SK-N-SH (cell line): ENCODE measurements around the gene CPT1B. TPM values are rescaled to one million over a fixed set of nuclear protein-coding genes. Genes with fewer than 3 reads are reported as not detected.

Experiments
- CTCF ChIA-PET: fragments of 300-600, 350-600 bp; formaldehyde crosslinking; extraction: SDS; loops from one replicate; lab custom pipeline; 2021; lab: Yijun Ruan, JAX
- POLR2A ChIA-PET: fragments of 350-600 bp; sonication (Branson Sonifier 250); formaldehyde crosslinking; extraction: SDS; loops from one replicate; lab custom pipeline; 2020; ENCODE audit warnings: antibody characterized with exemption, inconsistent platforms; lab: Yijun Ruan, JAX
- DNase-seq: peaks from one replicate; pipeline ENCODE4 v3.0.0; 2012
- H2AFZ ChIP-seq: fragments of 200-600 bp; sonication (generic); 2 replicates; pipeline ENCODE4 v1.8.1; 2016; ENCODE audit warnings: antibody characterized with exemption, mild to moderate bottlenecking, low read depth
- H3F3A ChIP-seq: fragments of 200-600 bp; sonication (generic); replicated peaks from 2 replicates; pipeline ENCODE3; 2016; ENCODE audit warnings: antibody characterized with exemption, mild to moderate bottlenecking; ENCODE audit not compliant: insufficient read depth
- H3K27ac ChIP-seq, 2 experiments: fragments of 200-500 bp in 1 of 2; fragments of 200-600 bp in 1 of 2; sonication (Bioruptor generic) in 1 of 2; sonication (generic), shearing (Covaris generic) in 1 of 2; 2 replicates each; pipeline versions ENCODE4 v1.5.1 to v1.6.1; 2014 to 2016; ENCODE audit warnings: low read depth in 2 of 2, inconsistent platforms in 1 of 2, low read length in 1 of 2, mild to moderate bottlenecking in 1 of 2, mixed read lengths in 1 of 2
- H3K27me3 ChIP-seq: fragments of 200-600 bp; sonication (generic), shearing (Covaris generic); 2 replicates; pipeline ENCODE4 v1.6.1; 2016; ENCODE audit warnings: mixed run types; ENCODE audit not compliant: insufficient read depth
- H3K36me3 ChIP-seq, 2 experiments: fragments of 200-500 bp in 1 of 2; fragments of 200-600 bp in 1 of 2; sonication (Bioruptor generic) in 1 of 2; sonication (generic) in 1 of 2; replicated peaks in 1 of 2; 2 replicates each; pipeline versions ENCODE3 to v1.5.1; 2014 to 2016; ENCODE audit warnings: low read length in 1 of 2, mild to moderate bottlenecking in 1 of 2; ENCODE audit not compliant: insufficient read depth in 2 of 2, control insufficient read depth in 1 of 2
- H3K4me1 ChIP-seq, 2 experiments: fragments of 200-500 bp in 1 of 2; fragments of 200-600 bp in 1 of 2; sonication (Bioruptor generic) in 1 of 2; sonication (generic), shearing (Covaris generic) in 1 of 2; 2 replicates each; pipeline versions ENCODE4 v1.5.1 to v1.6.1; 2014 to 2016; ENCODE audit warnings: low read depth in 1 of 2, low read length in 1 of 2, mixed run types in 1 of 2; ENCODE audit not compliant: insufficient read depth in 2 of 2, control insufficient read depth in 1 of 2
- H3K4me2 ChIP-seq: fragments of 200-600 bp; sonication (generic), shearing (Covaris generic); 2 replicates; pipeline ENCODE4 v1.6.1; 2017; ENCODE audit warnings: mixed run types
- H3K4me3 ChIP-seq, 2 experiments: fragments of 200-500 bp in 1 of 2; fragments of 200-600 bp in 1 of 2; sonication (Bioruptor generic) in 1 of 2; sonication (generic), shearing (Covaris generic) in 1 of 2; 2 replicates each; pipeline versions ENCODE4 v1.5.1 to v1.8.1; 2014 to 2016; ENCODE audit warnings: low read depth in 2 of 2, inconsistent platforms in 1 of 2, low read length in 1 of 2, mild to moderate bottlenecking in 1 of 2, mixed read lengths in 1 of 2, moderate library complexity in 1 of 2
- H3K79me2 ChIP-seq: fragments of 200-600 bp; sonication (generic); 2 replicates; pipeline ENCODE4 v1.8.1; 2017; ENCODE audit warnings: mild to moderate bottlenecking; ENCODE audit not compliant: insufficient read depth
- H3K9ac ChIP-seq: fragments of 200-600 bp; sonication (generic); 2 replicates; pipeline ENCODE4 v1.6.1; 2017; ENCODE audit warnings: mixed run types
- H3K9me2 ChIP-seq: fragments of 200-600 bp; sonication (generic); 2 replicates; pipeline ENCODE4 v1.6.1; 2017; ENCODE audit warnings: mixed run types
- H3K9me3 ChIP-seq: fragments of 200-600 bp; sonication (generic); 2 replicates; pipeline ENCODE4 v1.6.1; 2017; ENCODE audit warnings: mixed run types, mild to moderate bottlenecking, moderate library complexity
- H4K20me1 ChIP-seq: fragments of 200-600 bp; sonication (generic); 2 replicates; pipeline ENCODE4 v1.6.1; 2017; ENCODE audit warnings: mild to moderate bottlenecking, mixed run types; ENCODE audit not compliant: insufficient read depth
- ELF1 ChIP-seq: IDR thresholded peaks from 2 replicates; pipeline ENCODE4 v1.4.0; 2012
- EP300 ChIP-seq, 2 experiments: IDR thresholded peaks; 2 replicates each; pipeline versions ENCODE4 v1.4.0 to v1.6.1; 2012; ENCODE audit warnings: borderline replicate concordance in 1 of 2, low read depth in 1 of 2, low read length in 1 of 2
- EZH2phosphoT487 ChIP-seq: fragments of 200-600 bp; sonication (generic); IDR thresholded peaks from 2 replicates; pipeline ENCODE4 v1.6.1; 2017; ENCODE audit warnings: low read depth, mixed run types, mild to moderate bottlenecking, antibody characterized with exemption, moderate library complexity, borderline replicate concordance
- FOSL2 ChIP-seq: IDR thresholded peaks from 2 replicates; pipeline ENCODE4 v1.4.0; 2012; ENCODE audit warnings: low read depth, mild to moderate bottlenecking, moderate library complexity, borderline replicate concordance
- MXI1 ChIP-seq: IDR thresholded peaks from 2 replicates; pipeline ENCODE4 v1.6.1; 2012; ENCODE audit warnings: mild to moderate bottlenecking, low read depth, low read length, improper control_type of control experiment
- NRF1 ChIP-seq: IDR thresholded peaks from 2 replicates; pipeline ENCODE4 v1.6.1; 2012; ENCODE audit warnings: low read depth, mild to moderate bottlenecking, low read length
- POLR2AphosphoS5 ChIP-seq: IDR thresholded peaks from 2 replicates; pipeline ENCODE4 v1.6.1; 2012; ENCODE audit warnings: low read depth, low read length
- RFX5 ChIP-seq: IDR thresholded peaks from 2 replicates; pipeline ENCODE4 v1.6.1; 2012; ENCODE audit warnings: mild to moderate bottlenecking, improper control_type of control experiment, low read length
- RXRA ChIP-seq: IDR thresholded peaks from 2 replicates; pipeline ENCODE4 v1.4.0; 2012; ENCODE audit warnings: low read depth, mild to moderate bottlenecking, borderline replicate concordance
- TCF12 ChIP-seq: IDR thresholded peaks from 2 replicates; pipeline ENCODE4 v1.4.0; 2012
- TEAD4 ChIP-seq: IDR thresholded peaks from 2 replicates; pipeline ENCODE4 v1.4.0; 2012; ENCODE audit warnings: mild to moderate bottlenecking, borderline replicate concordance; ENCODE audit not compliant: insufficient read depth
- WGBS: methylation state at CpG from one replicate; pipeline ENCODE4 v1.1.6; 2017; ENCODE audit warnings: low lambda C conversion rate; 5-methylcytosine and 5-hydroxymethylcytosine counted together
- polyA plus RNA-seq, 3 experiments: library from polyadenylated mRNA; depleted of rRNA; stranded (reverse); fragments of >200 nt; gene quantifications; 2 replicates each; pipeline ENCODE4 v1.2.3, GENCODE V29; 2012
- TF ChIP-seq, protein P1 (sequence below): fragments of 200-600 bp; sonication (generic); IDR thresholded peaks from 2 replicates; pipeline ENCODE4 v1.6.1; 2017; ENCODE audit warnings: antibody characterized with exemption, mild to moderate bottlenecking, moderate library complexity
- TF ChIP-seq, protein P2 (sequence below): fragments of 150-350 bp; IDR thresholded peaks from 2 replicates; pipeline ENCODE4 v1.6.1; 2017; ENCODE audit warnings: antibody characterized with exemption, low read length, low read depth, borderline replicate concordance
- TF ChIP-seq, protein P3 (sequence below): IDR thresholded peaks from 2 replicates; pipeline ENCODE4; 2012
- TF ChIP-seq, protein P4 (sequence below): IDR thresholded peaks from 2 replicates; pipeline ENCODE4 v1.4.0; 2012; ENCODE audit warnings: low read depth, borderline replicate concordance
- TF ChIP-seq, protein P5 (sequence below): fragments of 150-350 bp; IDR thresholded peaks from 2 replicates; pipeline ENCODE4 v1.6.1; 2016; ENCODE audit warnings: mild to moderate bottlenecking, low read depth, low read length

Gene CPT1B
- polyA plus RNA-seq, 1 of the 3 experiments (the other 2 are of a cell fraction): 33.2 TPM

DNA sequence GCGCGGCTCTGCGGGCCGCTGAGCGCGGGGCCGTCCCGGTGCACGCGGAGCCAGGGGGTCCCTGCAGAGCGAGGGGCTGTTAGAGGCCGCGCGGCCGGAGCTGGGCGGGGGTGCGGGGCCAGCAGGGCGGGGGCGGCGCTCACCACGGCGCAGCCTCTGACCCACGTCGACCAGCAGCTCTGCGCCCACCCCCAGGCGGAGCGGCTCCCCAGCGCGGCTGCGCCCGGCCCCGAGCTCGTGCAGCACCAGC lies 52.4 kb downstream of the CPT1B start:
- peaks cover 8% of the 10 kb centered on the region; the same call in 1 of the 2 replicates for H4K20me1 ChIP-seq
- H3K27me3 ChIP-seq: no peaks in the 10 kb centered on the region
- no CpG with 5 or more reads among the region's 33 CpGs for WGBS
- DNase-seq: no peak
- H3K4me3 ChIP-seq: peak overlapping the region; percentile 80 to 81
- H3K27ac ChIP-seq: peak overlapping the region; percentile 68 to 93
- peaks cover 19% of the 10 kb centered on the region for H3F3A ChIP-seq
- H3K36me3 ChIP-seq: peaks cover 7 to 30% of the 10 kb centered on the region in 2 experiments
- H3K4me1 ChIP-seq: peaks cover 7 to 24% of the 10 kb centered on the region in 2 experiments; a peak in 2 of 4 replicates
- no peaks in the 10 kb centered on the region for H3K9me2 ChIP-seq
- CTCF ChIA-PET: interaction anchor here (0.5 to 3.4 kb wide), 43 partner anchors 10 to 288 kb away, joined by 3 to 53 read pairs (median 4); partner anchors contain the start of genes CHKB, HDAC10, KLHDC7B and LMF2
- peaks cover 18% of the 10 kb centered on the region for H3K79me2 ChIP-seq
- no peaks in the 10 kb centered on the region for H3K9me3 ChIP-seq
- POLR2A ChIA-PET: interaction anchor here (0.6 to 2.9 kb wide), 16 partner anchors 13 to 282 kb away, joined by 3 to 12 read pairs (median 5); partner anchors contain the start of genes ADM2, CHKB, KLHDC7B and LMF2
- peak overlapping the region; percentile 80 for H3K9ac ChIP-seq
- peak overlapping the region; percentile 76 for H2AFZ ChIP-seq
- peak overlapping the region; percentile 93 for H3K4me2 ChIP-seq
- TF ChIP-seq EP300 (IDR thresholded peaks at IDR 0.05; ENCODE audit: borderline replicate concordance in 1 of 2, low read depth in 1 of 2, low read length in 1 of 2) (no peak), POLR2AphosphoS5 (no peak), MXI1 (no peak), TCF12 (no peak), NRF1 (0 out of 2 replicates have a peak, but pooled peaks have one; percentile 11), RFX5 (no peak)
- TF ChIP-seq, protein P1, sequence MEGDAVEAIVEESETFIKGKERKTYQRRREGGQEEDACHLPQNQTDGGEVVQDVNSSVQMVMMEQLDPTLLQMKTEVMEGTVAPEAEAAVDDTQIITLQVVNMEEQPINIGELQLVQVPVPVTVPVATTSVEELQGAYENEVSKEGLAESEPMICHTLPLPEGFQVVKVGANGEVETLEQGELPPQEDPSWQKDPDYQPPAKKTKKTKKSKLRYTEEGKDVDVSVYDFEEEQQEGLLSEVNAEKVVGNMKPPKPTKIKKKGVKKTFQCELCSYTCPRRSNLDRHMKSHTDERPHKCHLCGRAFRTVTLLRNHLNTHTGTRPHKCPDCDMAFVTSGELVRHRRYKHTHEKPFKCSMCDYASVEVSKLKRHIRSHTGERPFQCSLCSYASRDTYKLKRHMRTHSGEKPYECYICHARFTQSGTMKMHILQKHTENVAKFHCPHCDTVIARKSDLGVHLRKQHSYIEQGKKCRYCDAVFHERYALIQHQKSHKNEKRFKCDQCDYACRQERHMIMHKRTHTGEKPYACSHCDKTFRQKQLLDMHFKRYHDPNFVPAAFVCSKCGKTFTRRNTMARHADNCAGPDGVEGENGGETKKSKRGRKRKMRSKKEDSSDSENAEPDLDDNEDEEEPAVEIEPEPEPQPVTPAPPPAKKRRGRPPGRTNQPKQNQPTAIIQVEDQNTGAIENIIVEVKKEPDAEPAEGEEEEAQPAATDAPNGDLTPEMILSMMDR: no peak
- TF ChIP-seq, protein P2, sequence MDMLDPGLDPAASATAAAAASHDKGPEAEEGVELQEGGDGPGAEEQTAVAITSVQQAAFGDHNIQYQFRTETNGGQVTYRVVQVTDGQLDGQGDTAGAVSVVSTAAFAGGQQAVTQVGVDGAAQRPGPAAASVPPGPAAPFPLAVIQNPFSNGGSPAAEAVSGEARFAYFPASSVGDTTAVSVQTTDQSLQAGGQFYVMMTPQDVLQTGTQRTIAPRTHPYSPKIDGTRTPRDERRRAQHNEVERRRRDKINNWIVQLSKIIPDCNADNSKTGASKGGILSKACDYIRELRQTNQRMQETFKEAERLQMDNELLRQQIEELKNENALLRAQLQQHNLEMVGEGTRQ: no peak

DNA sequence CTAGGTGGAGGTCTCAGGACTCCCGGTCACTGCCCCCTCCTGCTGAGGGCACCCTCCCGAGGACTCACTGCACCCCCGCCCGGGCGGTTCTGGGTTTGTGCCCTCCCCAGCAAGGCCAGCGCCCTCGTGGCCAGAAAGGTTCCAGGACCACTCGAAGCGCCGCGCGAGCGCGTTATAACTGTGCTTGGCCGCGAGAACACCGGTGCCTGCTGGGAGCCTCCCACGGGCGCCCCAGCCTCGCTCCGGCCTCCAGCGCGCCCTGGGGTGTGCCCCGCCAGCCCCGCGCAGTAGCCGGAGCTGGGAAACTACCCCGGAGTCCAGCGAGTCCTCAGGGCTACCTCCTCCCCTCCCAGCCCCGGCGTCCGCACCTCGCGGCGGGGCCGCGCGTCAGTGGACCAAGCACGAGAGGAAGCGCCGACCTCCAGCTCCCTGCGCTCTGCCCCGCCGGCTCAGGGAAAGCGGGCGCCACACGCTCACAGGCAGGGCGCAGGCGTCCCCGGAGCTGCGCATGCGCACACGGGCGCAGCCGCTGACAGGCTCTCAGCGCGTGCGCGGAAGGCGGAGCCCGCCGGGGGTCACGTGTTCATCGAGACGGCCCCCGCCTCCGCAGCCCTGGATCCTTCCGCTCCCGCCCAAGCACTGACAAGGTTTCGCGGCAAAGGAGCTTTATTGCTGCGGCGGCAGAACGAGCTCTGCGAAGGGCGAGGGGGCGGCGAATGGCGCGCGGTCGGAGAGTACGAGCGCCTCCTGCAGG lies 52.9 kb downstream of the CPT1B start, which contains the start of gene SCO2:
Gene SCO2 (minus strand): TSS at position 495 of the 754 bp plus-strand sequence. CDS start 1,187 bp downstream, outside the sequence.
- POLR2A ChIA-PET: interaction anchor here (0.6 to 2.9 kb wide), 18 partner anchors 9 to 281 kb away, joined by 3 to 12 read pairs (median 5); partner anchors contain the start of genes ADM2, CHKB, KLHDC7B and LMF2
- TF ChIP-seq ELF1 (no peak), TEAD4 (0 out of 2 replicates have a peak, but pooled peaks have one; percentile 5), RFX5 (no peak), EZH2phosphoT487 (no peak), FOSL2 (no peak), RXRA (no peak), TCF12 (no peak), NRF1 (peak; percentile 97)
- TF ChIP-seq, protein P3, sequence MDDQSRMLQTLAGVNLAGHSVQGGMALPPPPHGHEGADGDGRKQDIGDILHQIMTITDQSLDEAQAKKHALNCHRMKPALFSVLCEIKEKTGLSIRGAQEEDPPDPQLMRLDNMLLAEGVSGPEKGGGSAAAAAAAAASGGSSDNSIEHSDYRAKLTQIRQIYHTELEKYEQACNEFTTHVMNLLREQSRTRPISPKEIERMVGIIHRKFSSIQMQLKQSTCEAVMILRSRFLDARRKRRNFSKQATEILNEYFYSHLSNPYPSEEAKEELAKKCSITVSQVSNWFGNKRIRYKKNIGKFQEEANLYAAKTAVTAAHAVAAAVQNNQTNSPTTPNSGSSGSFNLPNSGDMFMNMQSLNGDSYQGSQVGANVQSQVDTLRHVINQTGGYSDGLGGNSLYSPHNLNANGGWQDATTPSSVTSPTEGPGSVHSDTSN: peak; percentile 45; the same call in 1 of the 2 replicates
- TF ChIP-seq, protein P4, sequence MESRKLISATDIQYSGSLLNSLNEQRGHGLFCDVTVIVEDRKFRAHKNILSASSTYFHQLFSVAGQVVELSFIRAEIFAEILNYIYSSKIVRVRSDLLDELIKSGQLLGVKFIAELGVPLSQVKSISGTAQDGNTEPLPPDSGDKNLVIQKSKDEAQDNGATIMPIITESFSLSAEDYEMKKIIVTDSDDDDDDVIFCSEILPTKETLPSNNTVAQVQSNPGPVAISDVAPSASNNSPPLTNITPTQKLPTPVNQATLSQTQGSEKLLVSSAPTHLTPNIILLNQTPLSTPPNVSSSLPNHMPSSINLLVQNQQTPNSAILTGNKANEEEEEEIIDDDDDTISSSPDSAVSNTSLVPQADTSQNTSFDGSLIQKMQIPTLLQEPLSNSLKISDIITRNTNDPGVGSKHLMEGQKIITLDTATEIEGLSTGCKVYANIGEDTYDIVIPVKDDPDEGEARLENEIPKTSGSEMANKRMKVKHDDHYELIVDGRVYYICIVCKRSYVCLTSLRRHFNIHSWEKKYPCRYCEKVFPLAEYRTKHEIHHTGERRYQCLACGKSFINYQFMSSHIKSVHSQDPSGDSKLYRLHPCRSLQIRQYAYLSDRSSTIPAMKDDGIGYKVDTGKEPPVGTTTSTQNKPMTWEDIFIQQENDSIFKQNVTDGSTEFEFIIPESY: peak; percentile 83
- TF ChIP-seq, protein P5, sequence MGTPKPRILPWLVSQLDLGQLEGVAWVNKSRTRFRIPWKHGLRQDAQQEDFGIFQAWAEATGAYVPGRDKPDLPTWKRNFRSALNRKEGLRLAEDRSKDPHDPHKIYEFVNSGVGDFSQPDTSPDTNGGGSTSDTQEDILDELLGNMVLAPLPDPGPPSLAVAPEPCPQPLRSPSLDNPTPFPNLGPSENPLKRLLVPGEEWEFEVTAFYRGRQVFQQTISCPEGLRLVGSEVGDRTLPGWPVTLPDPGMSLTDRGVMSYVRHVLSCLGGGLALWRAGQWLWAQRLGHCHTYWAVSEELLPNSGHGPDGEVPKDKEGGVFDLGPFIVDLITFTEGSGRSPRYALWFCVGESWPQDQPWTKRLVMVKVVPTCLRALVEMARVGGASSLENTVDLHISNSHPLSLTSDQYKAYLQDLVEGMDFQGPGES: no peak

More for the DNA sequence above, 52.9 kb downstream of the CPT1B start, which contains the start of gene SCO2:
- Histone ChIP-seq H3K36me3 (peaks cover 7 to 30% of the 10 kb centered on the region in 2 experiments), H3K4me3 (peak within 1 kb of the TSS; percentile 80 to 81), H3K27ac (peak within 1 kb of the TSS; percentile 68 to 93), H3K9me2 (no peaks in the 10 kb centered on the region), H3K9ac (peak within 1 kb of the TSS; percentile 80), H3K79me2 (peaks cover 18% of the 10 kb centered on the region), H3K4me2 (peak within 1 kb of the TSS; percentile 93), H3F3A (peaks cover 19% of the 10 kb centered on the region), H3K9me3 (no peaks in the 10 kb centered on the region), H3K4me1 (peaks cover 7 to 24% of the 10 kb centered on the region in 2 experiments; a peak in 2 of 4 replicates), H3K27me3 (no peaks in the 10 kb centered on the region), H4K20me1 (peaks cover 8% of the 10 kb centered on the region; the same call in 1 of the 2 replicates), H2AFZ (peak within 1 kb of the TSS; percentile 76)
- CTCF ChIA-PET: interaction anchor here (0.5 to 3.4 kb wide), 44 partner anchors 9 to 288 kb away, joined by 3 to 53 read pairs (median 4); partner anchors contain the start of genes CHKB, HDAC10, KLHDC7B and LMF2
- WGBS: 0% methylated on average over 3 of the region's 84 CpGs
- peak; percentile 100 for DNase-seq
